ENCODE results near the gene CENATAC. TPM values are rescaled to one million over a fixed set of nuclear protein-coding genes. Genes with fewer than 3 reads are reported as not detected.
"Not testable (repeated sequence)": the region's sequence is repeated elsewhere in the genome, so short reads cannot be mapped to it uniquely, and the experiment has no call there.

The CENATAC gene
- total RNA-seq, 1 donor from 2014 or later: 21.6 TPM

DNA sequence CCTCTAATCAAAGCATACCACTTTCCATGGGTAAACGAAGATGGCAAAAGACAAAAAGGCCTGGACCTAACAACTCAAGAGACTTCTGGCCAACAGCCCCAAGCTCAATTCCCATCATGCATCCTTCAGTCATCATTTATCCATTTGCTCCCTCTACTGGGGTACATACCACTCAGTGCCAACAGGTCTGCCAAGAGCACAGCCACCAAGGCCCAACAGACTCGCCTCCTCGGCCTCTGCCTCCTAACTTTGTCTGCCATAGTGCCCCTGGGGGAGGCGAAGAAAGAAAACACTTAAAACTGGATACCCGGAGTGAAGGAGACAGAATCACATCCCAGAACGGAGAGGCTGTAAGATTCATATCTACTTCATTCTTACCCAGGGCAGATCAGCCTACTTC, 58.0 kb downstream of the CENATAC start:
- peak; percentile 58 for DNase-seq

DNA sequence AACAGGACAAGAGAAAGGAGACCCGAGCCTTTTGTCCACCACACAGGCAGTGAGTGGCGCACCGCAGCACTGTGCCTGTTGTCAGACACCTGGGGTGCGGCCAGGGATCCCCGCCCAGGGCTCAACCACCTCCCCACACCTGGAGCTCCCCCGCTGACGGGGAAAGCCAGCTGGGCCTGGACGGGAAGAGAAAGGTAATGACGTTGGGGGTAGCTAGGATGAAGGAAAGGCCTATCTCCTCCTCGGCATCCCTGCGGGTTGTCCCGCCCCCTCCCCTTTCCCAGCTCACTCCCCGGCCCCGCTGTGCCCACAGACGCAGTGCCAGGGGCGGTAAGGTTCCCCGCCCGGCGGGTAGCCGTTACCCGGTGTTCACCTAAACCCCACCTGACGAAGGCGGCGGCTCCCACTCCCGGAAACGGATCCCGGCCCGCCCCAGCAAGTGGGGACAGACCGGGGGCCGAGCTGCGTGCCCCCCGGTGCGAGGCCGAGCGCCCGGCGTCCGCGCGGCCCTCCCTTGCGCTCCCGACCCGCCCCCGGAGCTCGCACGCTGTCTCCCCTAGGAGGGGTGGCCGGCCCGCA, 58.6 kb downstream of the CENATAC start:
- peak; percentile 31 for DNase-seq

DNA sequence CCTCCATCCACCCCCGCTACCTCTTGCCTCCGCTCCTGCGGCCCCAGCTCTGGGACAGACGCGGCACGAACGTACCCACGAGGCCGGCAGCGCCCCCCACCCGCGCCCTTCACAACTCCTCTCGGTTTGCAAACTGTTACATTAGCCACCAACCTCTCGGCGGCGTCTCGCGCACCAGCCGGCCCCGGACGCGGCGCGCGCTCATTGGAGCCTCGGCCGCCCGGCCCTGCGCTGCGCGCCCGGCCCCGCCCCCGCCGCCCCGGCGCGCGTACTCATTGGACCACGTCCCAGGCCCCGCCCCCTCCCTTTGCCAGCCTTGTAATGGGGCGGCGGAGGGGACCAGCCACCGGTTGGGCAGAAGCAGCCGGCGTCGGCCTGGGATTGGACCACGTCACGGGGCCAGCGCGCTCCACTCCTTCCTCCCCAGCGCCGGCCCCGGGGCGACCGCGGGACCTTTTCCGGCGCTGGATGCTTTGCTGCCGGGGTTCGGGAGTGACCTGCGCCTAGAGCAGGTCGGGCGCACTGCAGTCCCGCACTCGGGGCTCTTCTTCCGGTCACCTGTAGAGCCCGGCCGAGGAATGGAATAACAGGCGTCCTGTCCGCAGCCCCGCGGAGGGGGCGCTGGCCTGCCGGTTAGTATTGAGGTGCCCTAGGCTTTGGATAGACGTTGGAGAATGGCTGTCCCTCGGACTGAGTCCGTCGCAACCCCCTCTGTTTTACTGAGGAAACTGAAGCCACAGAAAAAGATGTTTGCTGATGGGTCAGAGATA, 59.2 kb downstream of the CENATAC start, which contains the start of gene HYOU1:
Gene HYOU1 (minus strand): TSS at position 206 of the 770 bp plus-strand sequence. CDS start 1,045 bp downstream, outside the sequence.
- DNase-seq: peak; percentile 98

DNA sequence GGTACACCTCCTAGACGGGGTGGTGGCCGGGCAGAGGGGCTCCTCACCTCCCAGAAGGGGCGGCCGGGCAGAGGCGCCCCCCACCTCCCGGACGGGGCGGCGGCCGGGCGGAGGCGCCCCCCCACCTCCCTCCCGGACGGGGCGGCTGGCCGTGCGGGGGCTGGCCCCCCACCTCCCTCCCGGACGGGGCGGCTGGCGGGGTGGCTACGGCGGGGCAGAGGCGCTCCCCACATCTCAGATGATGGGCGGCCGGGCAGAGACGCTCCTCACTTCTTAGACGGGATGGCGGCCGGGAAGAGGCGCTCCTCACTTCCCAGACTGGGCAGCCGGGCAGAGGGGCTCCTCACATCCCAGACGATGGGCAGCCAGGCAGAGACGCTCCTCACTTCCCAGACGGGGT, 61.2 kb downstream of the CENATAC start:
- DNase-seq: not testable (repeated sequence)

DNA sequence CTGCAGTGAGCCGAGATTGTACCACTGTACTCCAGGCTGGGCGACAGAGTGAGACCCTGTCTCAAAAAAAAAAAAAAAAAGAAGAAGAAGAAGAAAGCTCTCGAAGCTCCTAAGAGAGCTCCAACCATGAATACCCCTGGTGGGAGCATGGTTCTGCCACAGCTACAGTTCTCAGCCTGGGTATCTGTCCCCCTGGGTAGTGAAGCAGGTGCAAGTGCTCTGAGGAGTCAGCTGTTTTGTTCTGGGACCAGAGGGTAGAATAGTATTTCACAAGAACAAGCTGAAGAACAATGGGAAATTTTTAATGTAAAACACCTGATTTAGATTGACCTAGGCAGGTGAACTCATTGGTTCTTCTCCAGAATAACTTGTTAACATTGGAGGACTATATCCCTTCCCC, 63.3 kb downstream of the CENATAC start:
- DNase-seq: no peak

DNA sequence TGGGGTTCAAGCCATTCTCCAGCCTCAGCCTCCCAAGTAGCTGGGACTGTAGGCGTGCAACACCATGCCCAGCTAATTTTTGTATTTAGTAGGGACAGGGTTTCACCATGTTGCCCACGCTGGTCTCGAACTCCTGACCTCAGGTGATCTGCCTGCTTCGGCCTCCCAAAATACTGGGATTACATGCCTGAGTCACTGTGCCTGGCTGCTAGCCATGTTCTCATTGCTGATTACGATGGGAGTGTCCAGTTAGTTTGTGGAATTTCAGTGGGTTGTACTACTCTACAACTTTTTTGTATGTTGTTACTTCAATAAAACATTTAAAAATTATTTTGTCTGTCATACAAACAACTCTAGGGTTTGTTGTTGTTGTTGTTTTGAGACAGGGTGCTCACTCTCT, 64.8 kb downstream of the CENATAC start:
- DNase-seq: peak; percentile 20

DNA sequence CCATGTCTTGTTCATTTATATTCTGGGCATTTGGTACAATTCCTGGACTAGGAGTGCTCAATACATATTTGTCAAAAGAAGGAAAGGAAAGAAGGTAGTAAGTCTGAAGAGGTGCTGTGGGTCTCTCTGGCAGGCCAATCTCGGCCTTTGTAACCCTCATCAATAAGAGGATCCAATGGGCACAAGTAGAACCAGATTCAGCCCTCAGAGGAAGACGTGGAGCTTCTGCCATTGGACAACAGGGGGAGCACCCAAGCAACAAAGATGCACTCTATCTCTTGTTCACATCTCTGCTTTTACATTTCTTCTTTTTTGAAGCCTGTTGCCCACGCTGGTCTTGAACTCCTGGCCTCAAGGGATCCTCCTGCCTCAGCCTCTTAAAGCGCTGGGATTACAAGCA, 67.4 kb downstream of the CENATAC start:
- DNase-seq: peak; percentile 61

Other genes with a start within 250 kb of the CENATAC start
- gene DDX6, start 207.0 kb upstream of the CENATAC start, total RNA-seq: 131 and 184 TPM in 2 replicates
- gene CXCR5, start 114.2 kb upstream of the CENATAC start, total RNA-seq: not detected in 2 replicates
- 7.1 and 18.8 TPM in 2 replicates for gene BCL9L, start 72.2 kb upstream of the CENATAC start, total RNA-seq
- gene UPK2, start 41.8 kb upstream of the CENATAC start, total RNA-seq: not detected in 2 replicates
- not detected in 2 replicates for gene FOXR1, start 26.4 kb upstream of the CENATAC start, total RNA-seq
- gene RPS25, start 20.2 kb downstream of the CENATAC start, total RNA-seq: 1,092 and 1,791 TPM in 2 replicates
- 90.2 and 116 TPM in 2 replicates for gene TRAPPC4, start 20.6 kb downstream of the CENATAC start, total RNA-seq
- gene SLC37A4, start 32.7 kb downstream of the CENATAC start, total RNA-seq: 18.4 and 27.3 TPM in 2 replicates
- 194 and 353 TPM in 2 replicates for gene HYOU1, start 59.1 kb downstream of the CENATAC start, total RNA-seq
- gene VPS11, start 69.7 kb downstream of the CENATAC start, total RNA-seq: 24.6 and 25.7 TPM in 2 replicates
- gene HMBS, start 86.7 kb downstream of the CENATAC start, total RNA-seq: 3.4 and 11.2 TPM in 2 replicates
- gene DPAGT1, start 103.7 kb downstream of the CENATAC start, total RNA-seq: 21.3 and 50.6 TPM in 2 replicates
- 2.2 and 5.6 TPM in 2 replicates for gene C2CD2L, start 109.2 kb downstream of the CENATAC start, total RNA-seq
- 14.8 and 19.2 TPM in 2 replicates for gene HINFP, start 123.4 kb downstream of the CENATAC start, total RNA-seq
- 0.05 and 0.17 TPM in 2 replicates for gene ABCG4, start 150.9 kb downstream of the CENATAC start, total RNA-seq
- 18.4 and 22.0 TPM in 2 replicates for gene NLRX1, start 170.6 kb downstream of the CENATAC start, total RNA-seq
- not detected in 2 replicates for gene NHERF4, start 187.3 kb downstream of the CENATAC start, total RNA-seq
- gene CBL, start 208.2 kb downstream of the CENATAC start, total RNA-seq: 13.8 and 22.8 TPM in 2 replicates

Measured in dermis blood vessel endothelial cell (primary cell).